Dedifferentiated amniotic fluid mesenchymal stem cell (primary cell): Measurements from ENCODE around the gene MRFAP1.
"Not testable (repeated sequence)": the region's sequence is repeated elsewhere in the genome, so short reads cannot be mapped to it uniquely, and the experiment has no call there.

Source experiments
- DNase-seq: peaks from one replicate; pipeline ENCODE4 v3.0.0-alpha.2; 2016; ENCODE audit errors: extremely low spot score

Gene MRFAP1

GRCh38 chr4:6610856-6611430 is 29.5 kb upstream of the MRFAP1 start:
- no peak for DNase-seq

GRCh38 chr4:6612961-6613675 is 27.4 kb upstream of the MRFAP1 start:
- no peak for DNase-seq

GRCh38 chr4:6613676-6614651 is 26.5 kb upstream of the MRFAP1 start:
- DNase-seq = no peak

GRCh38 chr4:6614701-6615230 is 25.7 kb upstream of the MRFAP1 start:
- DNase-seq = no peak

GRCh38 chr4:6616087-6616995 is 24.1 kb upstream of the MRFAP1 start:
- DNase-seq = no peak

- DNase-seq = no peak
These were observed 23.2 kb upstream of the MRFAP1 start for GRCh38 chr4:6617246-6617645.

- no peak for DNase-seq
These were observed 21.9 kb upstream of the MRFAP1 start for GRCh38 chr4:6618386-6619115.

GRCh38 chr4:6619116-6619465 is 21.4 kb upstream of the MRFAP1 start:
- no peak for DNase-seq

GRCh38 chr4:6619466-6620255 is 20.8 kb upstream of the MRFAP1 start:
- DNase-seq = no peak

GRCh38 chr4:6620296-6620695 is 20.2 kb upstream of the MRFAP1 start:
- DNase-seq = no peak

GRCh38 chr4:6620891-6621555 is 19.5 kb upstream of the MRFAP1 start:
- no peak for DNase-seq

GRCh38 chr4:6621556-6621927 is 18.9 kb upstream of the MRFAP1 start:
- no peak for DNase-seq

- DNase-seq = no peak
These were observed 17.7 kb upstream of the MRFAP1 start for GRCh38 chr4:6622744-6623143.

GRCh38 chr4:6625256-6625655 is 15.2 kb upstream of the MRFAP1 start:
- no peak for DNase-seq

- DNase-seq = no peak
These were observed 14.4 kb upstream of the MRFAP1 start for GRCh38 chr4:6626066-6626465.

GRCh38 chr4:6627832-6628231 is 12.7 kb upstream of the MRFAP1 start:
- DNase-seq = no peak

GRCh38 chr4:6628484-6628883 is 12.0 kb upstream of the MRFAP1 start:
- DNase-seq = not testable (repeated sequence)

- DNase-seq = no peak
These were observed 8.4 kb upstream of the MRFAP1 start for GRCh38 chr4:6632125-6632524.
